Fibroblast of skin of back (primary cell): ENCODE results near the gene HSP90AB1.
A peak's percentile ranks its signal among the peaks of the same experiment; 100 is the strongest.

ENCODE experiments used
- DNase-seq: peaks from one replicate; pipeline ENCODE4 v3.0.0-alpha.2; 2013

HSP90AB1 gene

DNA sequence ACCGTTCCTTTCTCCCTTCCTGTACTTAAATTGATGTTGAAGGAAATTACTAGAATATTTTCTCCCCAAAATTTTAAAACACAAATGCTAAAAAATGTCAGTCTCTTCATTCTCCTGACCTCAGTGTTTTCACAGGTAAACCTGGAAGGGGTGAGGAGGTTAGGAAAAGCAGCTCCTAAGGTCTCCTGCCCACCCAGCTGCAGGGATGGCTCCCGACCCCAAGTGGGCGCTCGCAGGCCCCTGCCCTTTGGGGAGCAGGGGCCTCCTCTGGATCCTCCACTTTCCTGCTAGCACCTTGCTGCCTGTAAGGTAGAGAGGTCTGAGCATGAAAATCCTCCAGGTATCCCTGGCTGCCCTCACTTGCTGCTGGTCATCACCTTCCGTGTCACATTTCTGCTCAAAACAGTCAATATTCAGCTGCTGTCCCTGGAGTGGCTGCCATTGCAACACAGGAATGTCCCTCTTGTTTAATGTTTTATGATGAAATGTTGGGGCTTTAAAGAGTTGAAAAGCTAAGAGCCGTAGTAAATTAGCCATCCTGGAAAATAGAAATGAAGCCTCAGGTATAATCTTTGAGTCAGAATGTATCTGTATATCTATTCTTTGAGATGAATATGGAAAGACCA lies 10.9 kb upstream of the HSP90AB1 start:
- DNase-seq = no peak

- DNase-seq = peak; percentile 98
These were observed 9.7 kb upstream of the HSP90AB1 start for GRCh38 chr6:44237021-44237812.

- DNase-seq = peak; percentile 67
These were observed 9.0 kb upstream of the HSP90AB1 start for GRCh38 chr6:44237813-44238433.

GRCh38 chr6:44238687-44239350 lies 8.1 kb upstream of the HSP90AB1 start:
- no peak for DNase-seq

GRCh38 chr6:44243345-44243744 lies 3.6 kb upstream of the HSP90AB1 start:
- no peak for DNase-seq

DNA sequence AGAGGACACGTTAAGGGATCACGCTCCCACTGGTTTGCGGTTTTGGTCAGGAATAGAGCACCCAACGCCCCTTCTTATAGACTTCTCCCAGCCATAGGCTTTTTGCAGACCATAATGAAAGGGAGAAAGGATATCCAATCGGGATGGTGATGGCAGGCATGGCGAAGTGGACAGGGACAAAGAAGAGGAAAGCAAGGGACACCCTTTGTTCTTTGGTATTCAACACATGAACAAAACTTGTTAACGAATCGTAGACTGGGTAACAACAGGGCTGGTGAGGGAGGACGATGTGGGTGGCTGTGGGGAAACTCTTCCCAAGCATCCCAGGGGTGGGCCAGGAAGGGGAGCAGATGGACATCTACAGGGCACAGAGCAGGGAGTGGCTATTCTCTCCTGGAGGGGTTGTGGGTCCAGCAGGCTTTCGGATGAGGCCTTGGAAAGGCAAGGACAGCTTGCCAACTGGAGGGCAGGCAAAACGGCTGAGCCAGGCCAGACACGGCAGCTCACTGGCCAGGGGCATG lies 1.4 kb upstream of the HSP90AB1 start:
- no peak for DNase-seq

GRCh38 chr6:44245912-44246662 lies 814 bp upstream of the HSP90AB1 start:
- DNase-seq = peak; percentile 80

DNA sequence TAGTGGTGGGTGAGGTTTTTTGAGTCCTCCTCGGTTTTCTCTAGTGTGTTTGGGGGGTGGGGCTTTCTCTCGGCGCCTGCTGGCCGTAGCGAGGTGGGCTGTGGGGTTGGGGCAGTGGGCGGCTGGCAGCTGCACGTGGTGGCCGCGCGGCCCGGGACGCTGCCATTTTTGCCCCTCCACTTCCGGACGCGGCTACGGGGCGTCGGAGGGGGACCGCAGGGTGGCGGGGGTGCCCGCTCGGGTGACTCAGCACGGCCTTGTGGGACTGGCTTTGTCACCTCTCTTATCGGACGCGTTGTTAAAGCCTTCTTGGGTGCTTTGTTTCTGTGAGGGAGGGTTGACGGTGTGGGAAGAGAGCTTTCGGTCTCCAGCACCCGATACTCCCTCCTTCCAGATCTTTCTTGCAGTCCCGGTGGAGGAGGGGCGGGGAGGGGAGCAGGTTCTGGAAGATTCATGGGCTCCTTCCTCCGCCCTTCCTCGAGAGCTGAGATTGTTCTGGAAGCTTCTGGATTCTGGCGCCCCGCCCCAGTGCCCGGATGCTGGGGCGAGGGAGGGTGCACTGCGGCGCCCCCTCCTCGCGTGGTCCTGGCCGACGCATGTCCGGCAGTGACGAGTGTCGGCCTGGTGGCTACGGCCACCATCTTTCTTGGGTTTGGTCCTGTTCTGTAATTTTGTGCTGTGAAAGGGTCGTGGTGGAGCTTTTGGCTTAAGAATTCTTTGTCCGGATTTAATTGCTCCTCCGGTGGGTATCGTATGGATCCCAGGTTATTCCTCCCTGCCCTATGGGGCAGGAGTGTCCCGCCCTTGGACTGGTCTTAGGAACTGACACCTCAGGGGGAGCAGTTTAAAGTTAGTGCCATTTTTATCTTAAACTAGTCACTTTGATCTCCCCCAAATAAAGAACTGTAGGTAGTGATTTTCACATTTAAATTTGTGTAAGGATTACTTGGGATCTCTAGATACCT lies 719 bp downstream of the HSP90AB1 start:
- DNase-seq = peak; percentile 67

DNA sequence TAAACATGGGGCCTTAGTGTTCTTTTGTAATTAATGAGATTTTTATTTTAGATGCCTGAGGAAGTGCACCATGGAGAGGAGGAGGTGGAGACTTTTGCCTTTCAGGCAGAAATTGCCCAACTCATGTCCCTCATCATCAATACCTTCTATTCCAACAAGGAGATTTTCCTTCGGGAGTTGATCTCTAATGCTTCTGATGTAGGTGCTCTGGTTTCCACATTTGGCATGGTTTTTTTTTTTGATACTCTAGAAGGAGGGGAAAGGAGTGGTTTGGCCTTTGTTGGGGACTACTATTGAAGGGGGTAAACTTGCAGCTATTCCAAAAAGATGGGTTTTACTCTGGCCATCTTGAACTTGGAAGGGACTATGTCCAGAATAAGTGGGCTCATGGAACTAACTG lies 1.7 kb downstream of the HSP90AB1 start:
- no peak for DNase-seq

DNA sequence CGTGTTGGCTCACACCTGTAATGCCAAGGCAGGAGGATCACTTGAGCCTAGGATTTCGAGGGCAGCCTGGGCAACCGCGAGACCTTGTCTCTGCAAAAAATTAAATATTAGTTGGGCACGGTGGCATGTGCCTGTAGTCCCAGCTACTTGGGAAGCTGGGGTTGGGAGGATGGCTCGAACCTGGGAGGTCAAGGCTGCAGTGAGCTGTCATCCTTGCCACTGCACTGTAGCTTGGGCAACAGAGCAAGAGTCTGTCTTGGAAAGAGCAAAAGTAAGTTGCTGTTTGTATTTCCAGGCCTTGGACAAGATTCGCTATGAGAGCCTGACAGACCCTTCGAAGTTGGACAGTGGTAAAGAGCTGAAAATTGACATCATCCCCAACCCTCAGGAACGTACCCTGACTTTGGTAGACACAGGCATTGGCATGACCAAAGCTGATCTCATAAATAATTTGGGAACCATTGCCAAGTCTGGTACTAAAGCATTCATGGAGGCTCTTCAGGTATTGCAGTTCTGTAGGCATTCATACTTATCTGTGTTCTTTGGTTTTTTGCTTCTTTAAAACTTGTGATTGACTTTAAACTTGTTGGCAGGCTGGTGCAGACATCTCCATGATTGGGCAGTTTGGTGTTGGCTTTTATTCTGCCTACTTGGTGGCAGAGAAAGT lies 2.3 kb downstream of the HSP90AB1 start:
- DNase-seq = no peak

GRCh38 chr6:44250067-44250717 lies 3.3 kb downstream of the HSP90AB1 start:
- no peak for DNase-seq

DNA sequence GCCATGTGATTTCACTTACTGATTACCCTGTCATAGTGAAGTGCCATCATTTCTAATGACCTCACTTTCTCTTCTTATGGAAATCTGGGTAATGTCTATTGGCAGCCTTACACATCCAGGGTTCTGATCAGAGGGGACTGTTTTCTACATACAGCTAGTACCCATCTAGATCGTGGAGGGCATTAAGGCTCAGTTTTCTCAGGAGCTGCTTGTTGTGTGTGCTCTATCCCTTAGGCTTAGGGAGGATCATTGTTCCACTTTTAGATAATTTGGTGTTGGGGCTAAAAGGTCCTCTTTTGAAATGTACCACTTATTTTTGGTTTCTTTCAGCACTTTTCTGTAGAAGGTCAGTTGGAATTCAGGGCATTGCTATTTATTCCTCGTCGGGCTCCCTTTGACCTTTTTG lies 3.8 kb downstream of the HSP90AB1 start:
- DNase-seq = no peak

DNA sequence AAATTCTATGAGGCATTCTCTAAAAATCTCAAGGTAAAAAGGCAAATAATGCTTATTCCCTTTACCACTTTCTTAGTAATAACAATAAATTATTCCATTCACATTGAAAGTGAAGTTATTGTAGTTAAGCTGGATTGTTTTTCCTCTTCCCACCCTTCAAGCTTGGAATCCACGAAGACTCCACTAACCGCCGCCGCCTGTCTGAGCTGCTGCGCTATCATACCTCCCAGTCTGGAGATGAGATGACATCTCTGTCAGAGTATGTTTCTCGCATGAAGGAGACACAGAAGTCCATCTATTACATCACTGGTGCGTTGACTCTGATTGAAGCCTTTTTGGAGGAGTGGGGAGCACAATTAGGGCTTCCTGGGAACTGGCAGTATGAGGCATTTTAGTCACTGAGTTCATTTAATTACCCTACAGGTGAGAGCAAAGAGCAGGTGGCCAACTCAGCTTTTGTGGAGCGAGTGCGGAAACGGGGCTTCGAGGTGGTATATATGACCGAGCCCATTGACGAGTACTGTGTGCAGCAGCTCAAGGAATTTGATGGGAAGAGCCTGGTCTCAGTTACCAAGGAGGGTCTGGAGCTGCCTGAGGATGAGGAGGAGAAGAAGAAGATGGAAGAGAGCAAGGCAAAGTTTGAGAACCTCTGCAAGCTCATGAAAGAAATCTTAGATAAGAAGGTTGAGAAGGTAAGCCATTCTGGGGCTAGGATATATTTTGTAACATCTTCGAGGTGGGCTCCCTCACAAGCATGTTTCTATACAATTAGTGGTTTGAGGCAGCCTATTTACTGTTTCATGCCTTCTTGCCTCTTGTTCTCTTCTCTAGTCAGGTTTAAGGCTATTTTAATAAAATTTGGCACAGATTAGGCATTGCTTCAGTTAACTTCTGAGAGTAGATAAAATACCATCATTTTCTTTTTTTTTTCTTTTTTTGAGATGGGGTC lies 4.9 kb downstream of the HSP90AB1 start:
- DNase-seq = no peak

DNA sequence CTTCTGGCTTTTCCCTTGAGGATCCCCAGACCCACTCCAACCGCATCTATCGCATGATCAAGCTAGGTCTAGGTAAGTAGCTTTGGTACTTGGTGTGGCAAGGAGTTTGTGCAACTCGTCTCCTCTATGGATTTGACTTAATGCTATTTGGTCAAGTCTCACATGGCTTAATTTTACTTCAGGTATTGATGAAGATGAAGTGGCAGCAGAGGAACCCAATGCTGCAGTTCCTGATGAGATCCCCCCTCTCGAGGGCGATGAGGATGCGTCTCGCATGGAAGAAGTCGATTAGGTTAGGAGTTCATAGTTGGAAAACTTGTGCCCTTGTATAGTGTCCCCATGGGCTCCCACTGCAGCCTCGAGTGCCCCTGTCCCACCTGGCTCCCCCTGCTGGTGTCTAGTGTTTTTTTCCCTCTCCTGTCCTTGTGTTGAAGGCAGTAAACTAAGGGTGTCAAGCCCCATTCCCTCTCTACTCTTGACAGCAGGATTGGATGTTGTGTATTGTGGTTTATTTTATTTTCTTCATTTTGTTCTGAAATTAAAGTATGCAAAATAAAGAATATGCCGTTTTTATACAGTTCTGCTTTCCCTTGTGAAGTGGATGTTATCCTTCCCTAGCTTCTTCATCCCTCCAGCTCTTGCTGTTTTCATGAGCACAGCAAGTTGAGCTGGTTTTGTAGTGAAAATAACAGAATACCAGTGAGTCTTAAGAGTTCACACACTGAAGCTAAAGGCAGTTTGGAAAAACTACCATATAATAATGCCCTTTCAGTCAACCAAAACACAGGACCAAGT lies 6.6 kb downstream of the HSP90AB1 start:
- DNase-seq = peak; percentile 33

DNA sequence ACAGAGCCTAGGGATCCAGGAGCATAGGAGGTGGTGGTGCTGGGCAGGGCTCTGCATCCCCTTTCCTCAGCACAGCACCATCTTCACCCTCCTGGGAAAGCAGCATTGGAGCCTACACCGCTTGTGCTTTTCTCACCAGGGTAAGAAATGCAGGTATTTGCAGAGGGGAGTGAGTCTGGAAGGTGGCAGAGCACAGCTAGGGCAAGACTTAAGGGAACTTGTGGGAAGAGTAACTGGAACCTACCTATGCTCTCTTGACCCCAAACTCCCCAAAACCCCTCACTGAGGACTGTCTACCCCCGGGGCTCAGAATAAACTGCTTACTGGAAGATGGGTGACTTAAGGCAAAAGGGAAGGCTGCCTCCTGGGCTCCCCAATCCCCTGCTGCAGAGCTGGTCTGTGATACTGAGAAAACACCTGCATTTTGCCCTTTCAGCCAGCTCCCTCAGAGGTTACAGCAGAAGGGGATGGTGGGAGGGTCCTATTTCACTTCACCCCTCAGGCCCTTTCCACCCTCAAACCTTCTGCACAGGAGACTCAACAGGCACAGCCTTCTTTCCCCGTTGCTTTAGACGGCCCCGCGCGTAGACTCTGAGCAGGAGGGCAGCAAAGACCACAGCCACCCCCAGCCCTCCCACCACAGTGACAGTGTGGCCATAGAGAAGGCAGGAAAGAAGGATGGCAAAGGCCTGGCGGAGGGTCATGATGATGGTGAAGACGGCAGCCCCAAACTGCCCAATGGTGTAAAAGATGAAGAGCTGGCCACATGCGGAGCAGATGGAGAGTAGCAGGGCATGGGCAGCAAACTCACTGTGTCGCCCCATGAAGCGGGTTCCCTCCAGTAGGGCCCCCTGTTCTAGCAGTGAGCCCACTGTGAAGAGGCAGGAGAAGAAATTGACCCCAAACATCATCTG lies 7.5 kb downstream of the HSP90AB1 start:
- DNase-seq = no peak

DNA sequence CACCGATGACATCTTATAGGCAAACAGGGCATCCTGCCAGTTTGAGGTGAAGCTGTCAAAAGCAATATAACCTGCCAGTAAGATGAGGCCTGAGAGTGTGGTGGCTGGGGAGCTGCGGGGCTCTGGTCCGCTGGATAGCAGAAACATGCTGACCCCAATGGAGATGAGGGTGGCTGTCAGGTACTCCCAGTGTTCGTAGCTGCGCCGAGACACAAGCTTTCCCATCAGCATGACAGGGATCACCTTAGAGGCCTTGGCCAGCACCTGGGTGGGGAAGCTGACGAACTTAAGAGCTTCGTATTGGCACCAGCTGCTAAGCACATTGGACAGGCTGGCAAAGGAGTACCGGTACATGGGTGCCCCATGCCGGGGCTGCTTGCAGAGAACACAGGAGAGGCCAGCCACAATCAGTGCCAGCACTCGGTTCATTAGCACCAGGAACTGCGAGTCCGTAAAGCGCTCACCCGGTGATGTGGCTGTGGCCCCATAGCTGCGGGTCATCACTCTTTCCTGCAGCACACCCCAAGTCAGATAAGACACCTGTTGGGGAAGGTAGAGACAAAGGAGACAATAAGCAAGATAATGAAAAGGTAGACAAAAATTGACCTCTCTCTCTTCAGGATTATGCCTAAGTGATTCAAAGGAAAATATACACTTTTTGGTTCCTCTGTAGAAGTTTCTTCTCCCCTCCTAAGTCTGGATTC lies 8.4 kb downstream of the HSP90AB1 start:
- DNase-seq = no peak
